Activated naive CD8-positive, alpha-beta T cell treated with anti-CD3 and anti-CD28 coated beads, Interleukin-2, amount 10 ng/mL, durations not matched to agents 7 days and 5 days (primary cell): Measurements from ENCODE around the gene C2CD4D. TPM values are rescaled to one million over a fixed set of nuclear protein-coding genes. Genes with fewer than 3 reads are reported as not detected.
"Not testable (repeated sequence)": the region's sequence is repeated elsewhere in the genome, so short reads cannot be mapped to it uniquely, and the experiment has no call there.

Experiments used
- ATAC-seq: fragments of 150-1000 bp; cut with Tn5 transposase; one replicate; pipeline ENCODE4 v1.10.0; 2021; ENCODE audit warnings: low read depth, moderate library complexity
- POLR2A ChIA-PET: fragments of 350-600 bp; sonication (Branson Sonifier 250); formaldehyde crosslinking; loops from one replicate; lab custom pipeline; 2021; ENCODE audit warnings: antibody characterized with exemption; lab: Charles Lee
- DNase-seq: peaks from one replicate; pipeline ENCODE4 v3.0.0; 2021
- H3K27ac Mint-ChIP-seq: one replicate; pipeline ENCODE4 v1.8.0; 2022; ENCODE audit warnings: mild to moderate bottlenecking, mixed read lengths
- H3K27me3 Mint-ChIP-seq: one replicate; pipeline ENCODE4 v1.8.0; 2022; ENCODE audit warnings: mild to moderate bottlenecking, moderate library complexity, mixed read lengths
- H3K36me3 Mint-ChIP-seq: one replicate; pipeline ENCODE4 v1.8.0; 2021; ENCODE audit warnings: mild to moderate bottlenecking, mixed read lengths
- H3K4me1 Mint-ChIP-seq: one replicate; pipeline ENCODE4 v1.8.0; 2021; ENCODE audit warnings: mixed read lengths
- H3K4me3 Mint-ChIP-seq: one replicate; pipeline ENCODE4 v1.8.0; 2022; ENCODE audit warnings: mild to moderate bottlenecking, moderate library complexity, mixed read lengths
- H3K9me3 Mint-ChIP-seq: one replicate; pipeline ENCODE4 v1.8.0; 2021; ENCODE audit warnings: mixed read lengths
- total RNA-seq, 2 experiments: library from RNA; stranded (reverse); gene quantifications; one replicate each; pipeline ENCODE4 v1.2.3, GENCODE V29; 2021

The C2CD4D gene
- total RNA-seq = under 1 TPM in 1 of 2 experiments, not detected in 1; 0.17 TPM

DNA sequence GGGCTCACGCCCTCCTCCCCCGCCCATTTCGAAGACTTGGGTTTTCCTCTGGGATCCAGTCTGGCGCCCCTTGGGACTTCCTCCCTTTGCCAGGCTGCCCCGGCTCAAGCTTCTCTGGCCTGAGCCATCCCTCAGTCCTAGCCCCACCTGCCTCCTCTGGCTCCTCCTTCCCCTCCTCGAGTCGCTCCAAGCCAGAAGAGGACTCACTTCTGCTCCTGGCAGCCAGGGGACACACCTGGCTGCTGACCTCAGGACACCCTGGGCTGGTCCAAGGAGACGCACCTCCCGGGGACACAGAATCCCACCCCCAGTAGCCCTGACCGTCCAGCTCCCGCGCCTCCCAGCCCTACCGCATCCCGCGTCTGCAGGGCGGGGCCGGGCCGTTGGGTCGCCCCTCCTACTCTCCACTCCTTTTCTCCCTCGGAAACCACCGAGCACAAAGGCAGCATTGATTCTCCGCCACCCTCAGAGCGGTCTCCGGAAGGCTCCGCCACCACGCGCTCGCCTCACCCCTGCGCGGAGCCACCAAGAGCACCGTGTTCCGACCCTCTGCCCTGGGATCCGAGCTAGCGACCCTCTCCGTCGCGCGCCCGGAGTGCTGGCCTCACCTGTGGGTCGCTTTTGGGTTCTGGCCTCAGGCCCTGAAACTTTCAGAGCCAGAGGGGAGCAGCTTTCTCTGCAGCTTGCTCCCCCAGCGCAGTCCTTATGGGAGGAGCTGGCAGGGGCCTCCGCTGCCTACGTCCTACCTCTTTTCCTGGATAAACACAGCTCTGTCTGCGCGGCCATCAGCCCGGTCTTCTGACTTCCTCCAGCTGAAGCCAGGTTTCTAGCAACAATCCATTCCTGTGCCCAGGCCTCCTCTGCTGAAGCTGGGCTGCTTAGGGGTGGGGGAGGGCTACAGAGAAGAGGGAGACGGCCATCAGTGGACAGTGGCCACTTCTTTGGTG lies at the start of gene C2CD4D:
C2CD4D (minus strand) TSS at position 364 of the 947 bp plus-strand sequence. CDS start 831 bp downstream, outside the sequence.
- peak; percentile 70 for ATAC-seq
- POLR2A ChIA-PET = no interaction called here
- H3K27ac Mint-ChIP-seq = peak within 1 kb of the TSS; percentile 50
- H3K36me3 Mint-ChIP-seq = no peaks in the 10 kb centered on the region
- peaks cover 10% of the 10 kb centered on the region for H3K27me3 Mint-ChIP-seq
- H3K4me1 Mint-ChIP-seq = peaks cover 30% of the 10 kb centered on the region
- peak; percentile 69 for DNase-seq
- H3K9me3 Mint-ChIP-seq = no peaks in the 10 kb centered on the region
- H3K4me3 Mint-ChIP-seq = peak within 1 kb of the TSS; percentile 76

DNA sequence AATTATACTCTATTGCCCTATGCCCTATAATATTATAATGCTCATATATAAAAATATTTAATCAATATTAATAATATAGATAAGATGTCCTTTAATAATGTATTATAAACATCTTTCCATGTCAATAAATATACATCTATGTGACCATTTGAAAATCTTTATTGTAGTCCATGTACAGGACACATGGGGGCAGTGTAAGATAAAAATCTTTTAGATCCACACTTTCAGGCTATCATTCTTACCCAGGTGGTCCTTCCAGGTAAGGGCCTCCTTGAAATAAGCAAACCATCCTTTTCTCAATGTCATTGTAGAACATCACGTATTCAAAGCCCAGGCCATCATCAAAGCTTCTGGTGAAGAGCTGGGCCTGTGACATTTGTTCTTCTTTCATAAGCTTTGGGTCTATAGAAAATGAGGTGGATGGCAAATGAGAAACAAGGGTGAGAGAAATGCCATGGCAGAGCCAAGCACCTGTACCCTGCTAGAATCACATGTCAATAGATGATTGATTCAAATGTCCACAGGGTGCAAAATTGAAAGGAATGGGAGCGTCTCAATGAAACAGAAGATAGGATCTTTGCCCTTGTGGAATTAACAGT lies 49.5 kb upstream of the C2CD4D start:
- DNase-seq (no peak), ATAC-seq (peak; percentile 47)
- Mint-ChIP-seq H3K27ac (no peak overlapping the region), H3K36me3 (peaks cover 51% of the 10 kb centered on the region), H3K4me1 (peaks cover 13% of the 10 kb centered on the region), H3K4me3 (no peak overlapping the region), H3K27me3 (no peaks in the 10 kb centered on the region), H3K9me3 (no peaks in the 10 kb centered on the region)
- POLR2A ChIA-PET = no interaction called here

DNA sequence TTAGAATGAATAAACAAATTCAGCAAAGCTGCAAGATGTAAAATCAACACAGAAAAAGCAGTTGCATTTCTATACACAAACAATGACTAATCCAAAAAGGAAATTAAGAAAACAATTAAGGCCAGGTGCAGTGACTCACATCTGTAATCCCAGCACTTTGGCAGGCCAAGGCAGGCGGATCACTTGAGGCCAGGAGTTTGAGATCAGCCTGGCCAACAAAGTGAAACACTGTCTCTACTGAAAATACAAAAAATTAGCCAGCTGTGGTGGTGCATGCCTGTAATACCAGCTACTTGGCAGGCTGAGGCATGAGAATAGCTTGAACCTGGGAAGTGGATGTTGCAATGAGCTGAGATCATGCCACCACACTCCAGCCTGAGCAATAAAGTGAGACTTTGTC lies 47.4 kb upstream of the C2CD4D start:
- ATAC-seq = no peak
- no peaks in the 10 kb centered on the region for H3K9me3 Mint-ChIP-seq
- no peak overlapping the region for H3K27ac Mint-ChIP-seq
- H3K4me1 Mint-ChIP-seq = peaks cover 9% of the 10 kb centered on the region
- H3K27me3 Mint-ChIP-seq = no peaks in the 10 kb centered on the region
- POLR2A ChIA-PET = interaction anchor here (1.2 kb wide), 1 partner anchor 12 kb away, joined by 4 read pairs; no protein-coding TSS in a partner anchor
- peaks cover 39% of the 10 kb centered on the region for H3K36me3 Mint-ChIP-seq
- DNase-seq = no peak
- no peak overlapping the region for H3K4me3 Mint-ChIP-seq

GRCh38 chr1:151885479-151885878 lies 45.9 kb upstream of the C2CD4D start:
- Mint-ChIP-seq H3K27ac (no peak overlapping the region), H3K9me3 (no peaks in the 10 kb centered on the region), H3K4me1 (peaks cover 5% of the 10 kb centered on the region), H3K36me3 (peaks cover 32% of the 10 kb centered on the region), H3K4me3 (no peak overlapping the region), H3K27me3 (no peaks in the 10 kb centered on the region)
- ATAC-seq = no peak
- POLR2A ChIA-PET = no interaction called here
- DNase-seq = no peak

- H3K27me3 Mint-ChIP-seq, H3K9me3 Mint-ChIP-seq, POLR2A ChIA-PET, H3K4me1 Mint-ChIP-seq, H3K27ac Mint-ChIP-seq, ATAC-seq, DNase-seq, H3K4me3 Mint-ChIP-seq: not testable (repeated sequence)
- peaks cover 32% of the 10 kb centered on the region for H3K36me3 Mint-ChIP-seq
Observed at GRCh38 chr1:151884879-151885278, 45.3 kb upstream of the C2CD4D start.

DNA sequence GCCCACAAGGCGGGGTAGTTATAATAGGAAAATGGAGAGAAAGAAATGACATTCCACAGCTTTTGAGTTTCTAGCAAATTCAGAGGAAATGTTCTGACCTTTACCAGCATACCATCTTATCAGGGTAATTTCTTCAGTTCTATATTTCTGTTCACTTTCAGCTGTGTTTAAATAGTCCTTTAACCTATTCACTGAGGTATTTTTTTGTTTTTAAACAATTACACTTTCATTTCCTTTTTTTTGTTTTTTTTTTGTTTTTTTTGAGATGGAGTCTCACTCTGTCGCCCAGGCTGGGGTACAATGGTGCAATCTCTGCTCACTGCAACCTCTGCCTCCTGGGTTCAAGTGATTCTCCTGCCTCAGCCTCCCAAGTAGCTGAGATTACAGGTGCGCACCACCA lies 44.8 kb upstream of the C2CD4D start:
- H3K27ac Mint-ChIP-seq, H3K4me3 Mint-ChIP-seq, POLR2A ChIA-PET, H3K27me3 Mint-ChIP-seq, H3K4me1 Mint-ChIP-seq, DNase-seq, ATAC-seq, H3K9me3 Mint-ChIP-seq: not testable (repeated sequence)
- peaks cover 31% of the 10 kb centered on the region for H3K36me3 Mint-ChIP-seq

- H3K27me3 Mint-ChIP-seq, H3K4me3 Mint-ChIP-seq, H3K27ac Mint-ChIP-seq, H3K9me3 Mint-ChIP-seq, DNase-seq, POLR2A ChIA-PET, ATAC-seq, H3K4me1 Mint-ChIP-seq: not testable (repeated sequence)
- peaks cover 27% of the 10 kb centered on the region for H3K36me3 Mint-ChIP-seq
Observed at GRCh38 chr1:151883898-151884297, 44.3 kb upstream of the C2CD4D start.

GRCh38 chr1:151882918-151883317 lies 43.3 kb upstream of the C2CD4D start:
- H3K4me3 Mint-ChIP-seq, H3K9me3 Mint-ChIP-seq, H3K27me3 Mint-ChIP-seq, POLR2A ChIA-PET, H3K4me1 Mint-ChIP-seq, ATAC-seq, H3K27ac Mint-ChIP-seq, DNase-seq: not testable (repeated sequence)
- peaks cover 29% of the 10 kb centered on the region for H3K36me3 Mint-ChIP-seq

- no peak overlapping the region for H3K4me3 Mint-ChIP-seq
- no peak overlapping the region for H3K27ac Mint-ChIP-seq
- no peaks in the 10 kb centered on the region for H3K9me3 Mint-ChIP-seq
- H3K27me3 Mint-ChIP-seq = no peaks in the 10 kb centered on the region
- peaks cover 28% of the 10 kb centered on the region for H3K36me3 Mint-ChIP-seq
- ATAC-seq (no peak), DNase-seq (no peak)
- POLR2A ChIA-PET = no interaction called here
- peaks cover 1% of the 10 kb centered on the region for H3K4me1 Mint-ChIP-seq
Observed at GRCh38 chr1:151882466-151882865, 42.8 kb upstream of the C2CD4D start.

GRCh38 chr1:151881479-151881878 lies 41.9 kb upstream of the C2CD4D start:
- DNase-seq (no peak), ATAC-seq (no peak)
- Mint-ChIP-seq H3K27me3 (no peaks in the 10 kb centered on the region), H3K4me1 (peaks cover 1% of the 10 kb centered on the region), H3K36me3 (peaks cover 27% of the 10 kb centered on the region), H3K9me3 (no peaks in the 10 kb centered on the region), H3K27ac (no peak overlapping the region), H3K4me3 (no peak overlapping the region)
- POLR2A ChIA-PET = no interaction called here

GRCh38 chr1:151875419-151876097 lies 35.9 kb upstream of the C2CD4D start:
- H3K27me3 Mint-ChIP-seq = no peaks in the 10 kb centered on the region
- H3K4me3 Mint-ChIP-seq = no peak overlapping the region
- ATAC-seq = no peak
- peaks cover 8% of the 10 kb centered on the region for H3K4me1 Mint-ChIP-seq
- H3K27ac Mint-ChIP-seq = no peak overlapping the region
- H3K9me3 Mint-ChIP-seq = no peaks in the 10 kb centered on the region
- POLR2A ChIA-PET = no interaction called here
- no peak for DNase-seq
- peaks cover 33% of the 10 kb centered on the region for H3K36me3 Mint-ChIP-seq

- H3K9me3 Mint-ChIP-seq, DNase-seq, H3K4me3 Mint-ChIP-seq, POLR2A ChIA-PET, ATAC-seq, H3K27me3 Mint-ChIP-seq, H3K27ac Mint-ChIP-seq: not testable (repeated sequence)
- H3K36me3 Mint-ChIP-seq = peaks cover 24% of the 10 kb centered on the region
- H3K4me1 Mint-ChIP-seq = peaks cover 10% of the 10 kb centered on the region
Observed at GRCh38 chr1:151872776-151873175, 33.2 kb upstream of the C2CD4D start.

GRCh38 chr1:151871284-151872030 lies 31.8 kb upstream of the C2CD4D start:
- Mint-ChIP-seq H3K27me3 (no peaks in the 10 kb centered on the region), H3K4me1 (peaks cover 10% of the 10 kb centered on the region), H3K36me3 (peaks cover 19% of the 10 kb centered on the region), H3K4me3 (no peak overlapping the region), H3K27ac (no peak overlapping the region), H3K9me3 (no peaks in the 10 kb centered on the region)
- ATAC-seq (no peak), DNase-seq (no peak)
- POLR2A ChIA-PET = no interaction called here
